Spleen (tissue), 11 donors: Measurements from ENCODE around the gene DMD. TPM values are rescaled to one million over a fixed set of nuclear protein-coding genes. Genes with fewer than 3 reads are reported as not detected.

Experiments
- DNase-seq: peaks from one replicate; pipeline ENCODE4 v3.0.0-alpha.2; 2020
- H3K27ac ChIP-seq, 8 donors: fragments of 200-600 bp; sonication (generic) in 7 of 8; 1 replicate in 4 of 8; 2 replicates in 4 of 8; pipeline versions ENCODE4 v1.5.0 to v1.8.0; 2016 to 2021; ENCODE audit warnings: inconsistent platforms in 4 of 8, mild to moderate bottlenecking in 4 of 8, moderate library complexity in 1 of 8
- H3K27me3 ChIP-seq, 7 donors: fragments of 200-600 bp; sonication (generic) in 6 of 7; replicated peaks in 1 of 7; 1 replicate in 4 of 7; 2 replicates in 3 of 7; pipeline versions ENCODE4 v1.5.0 to v1.8.0; 2016 to 2021; ENCODE audit warnings: inconsistent platforms in 3 of 7, mild to moderate bottlenecking in 1 of 7
- H3K36me3 ChIP-seq, 6 donors: fragments of 200-600 bp; sonication (generic) in 5 of 6; 1 replicate in 4 of 6; 2 replicates in 2 of 6; pipeline versions ENCODE4 v1.5.0 to v1.8.0; 2016 to 2021; ENCODE audit warnings: inconsistent platforms in 2 of 6
- H3K4me1 ChIP-seq, 6 donors: fragments of 200-600 bp; sonication (generic) in 5 of 6; 1 replicate in 3 of 6; 2 replicates in 3 of 6; pipeline versions ENCODE4 v1.5.0 to v1.8.0; 2016 to 2021; ENCODE audit warnings: inconsistent platforms in 3 of 6
- H3K4me3 ChIP-seq, 8 donors: fragments of 200-600 bp; sonication (generic) in 7 of 8; 1 replicate in 4 of 8; 2 replicates in 4 of 8; pipeline versions ENCODE4 v1.5.0 to v1.8.0; 2016 to 2021; ENCODE audit warnings: inconsistent platforms in 4 of 8, mild to moderate bottlenecking in 4 of 8, moderate library complexity in 2 of 8
- H3K9me3 ChIP-seq, 8 donors: fragments of 200-600 bp; sonication (generic) in 7 of 8; 1 replicate in 4 of 8; 2 replicates in 4 of 8; pipeline versions ENCODE4 v1.5.0 to v1.8.0; 2016 to 2021; ENCODE audit warnings: inconsistent platforms in 4 of 8
- POLR2A ChIP-seq, 3 donors: fragments of 450-650 bp; IDR thresholded peaks; one replicate each; pipeline ENCODE4 v1.5.1; 2017; ENCODE audit warnings: antibody characterized with exemption in 3 of 3, mild to moderate bottlenecking in 1 of 3
- POLR2AphosphoS5 ChIP-seq, 3 donors: sonication (generic); formaldehyde crosslinking; IDR thresholded peaks; one replicate each; pipeline ENCODE4 v1.5.1; 2017; ENCODE audit warnings: antibody characterized with exemption in 3 of 3
- WGBS, 5 donors: extraction: QIAGEN DNeasy Blood & Tissue Kit in 3 of 5; methylation state at CpG; one replicate each; pipeline versions ENCODE4 v1.1.5 to v1.1.7; 2013 to 2018; 5-methylcytosine and 5-hydroxymethylcytosine counted together
- intact Hi-C: fragments of 100-400 bp; cut with DNase I; formaldehyde crosslinking; loops from one replicate; pipeline ENCODE4 v1.15.0; 2023; ENCODE audit warnings: low total_unique reads
- polyA plus RNA-seq, 3 donors: library from polyadenylated mRNA; stranded (reverse); fragments of 200-250 nt; gene quantifications; one replicate each; pipeline ENCODE4 v1.2.1, GENCODE V29; 2013
- total RNA-seq, 7 donors: library from RNA; depleted of rRNA in 3 of 7; stranded (reverse); fragments of >200 nt in 3 of 7; fragmentation: NEBNext Ultra II Directional in 4 of 7; extraction: Animal tissue kit (Norgen Biotek cat#: 25700) in 4 of 7; gene quantifications; one replicate each; pipeline versions ENCODE4 v1.1.0 to v1.2.1, GENCODE V29; 2016 to 2021
- TF ChIP-seq, protein P1 (sequence below), 11 experiments: fragments of 200-600 bp in 7 of 11; fragments of 450-650 bp in 4 of 11; sonication (generic) in 4 of 11; IDR thresholded peaks in 8 of 11; conservative IDR thresholded peaks in 3 of 11; 1 replicate in 7 of 11; 2 replicates in 4 of 11; pipeline versions ENCODE4 v1.4.0 to v1.8.0; 2016 to 2021; ENCODE audit warnings: antibody characterized with exemption in 11 of 11, inconsistent platforms in 4 of 11, mild to moderate bottlenecking in 1 of 11
- donor health status: healthy with polysubstance abuse.
- donor health status: DM: no; HTN: no; CAD: no; lungs with moderate emphysema.
- donor health status: DM: no; HTN: no; CAD: no.
- donor health status: Bipolar disorder and iron deficiency.
- donor health status: healthy.
- donor health status: DM: no; HTN: no; CAD: no.
- donor health status: DM: yes; HTN: yes; CAD: no.

Gene DMD
- total and polyA plus RNA-seq, 10 donors, result 1.3 to 11.3 (median 4.4) TPM

DNA sequence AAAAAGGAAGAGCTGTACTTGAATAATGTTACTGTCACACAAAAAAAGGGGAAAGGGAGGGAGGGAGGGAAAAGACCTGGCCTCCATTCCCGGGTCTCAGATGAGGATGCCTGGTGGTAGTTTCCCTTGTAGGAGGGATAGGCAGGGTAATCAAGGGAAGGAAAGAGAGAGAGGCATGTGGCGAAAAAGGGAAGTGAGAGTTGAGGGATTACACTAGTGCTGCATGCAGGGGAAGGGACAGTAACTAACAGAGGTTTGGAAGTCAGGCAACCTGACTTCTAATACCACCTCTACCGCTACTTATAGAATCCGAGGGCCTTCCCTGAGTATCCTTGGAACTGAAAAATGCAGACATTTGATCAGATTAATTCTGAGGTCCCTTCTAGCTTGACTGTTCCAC lies 1317.8 kb downstream of the DMD start:
- no peak for DNase-seq
- Histone ChIP-seq H3K4me3 (no peak overlapping the region), H3K9me3 (no peaks in the 10 kb centered on the region), H3K27ac (no peak overlapping the region), H3K36me3 (no peaks in the 10 kb centered on the region), H3K4me1 (no peaks in the 10 kb centered on the region), H3K27me3 (no peaks in the 10 kb centered on the region)
- intact Hi-C loops, result no loop called here
- no peak for TF ChIP-seq POLR2AphosphoS5 (IDR thresholded peaks at IDR 0.05)
- TF ChIP-seq, protein P1, sequence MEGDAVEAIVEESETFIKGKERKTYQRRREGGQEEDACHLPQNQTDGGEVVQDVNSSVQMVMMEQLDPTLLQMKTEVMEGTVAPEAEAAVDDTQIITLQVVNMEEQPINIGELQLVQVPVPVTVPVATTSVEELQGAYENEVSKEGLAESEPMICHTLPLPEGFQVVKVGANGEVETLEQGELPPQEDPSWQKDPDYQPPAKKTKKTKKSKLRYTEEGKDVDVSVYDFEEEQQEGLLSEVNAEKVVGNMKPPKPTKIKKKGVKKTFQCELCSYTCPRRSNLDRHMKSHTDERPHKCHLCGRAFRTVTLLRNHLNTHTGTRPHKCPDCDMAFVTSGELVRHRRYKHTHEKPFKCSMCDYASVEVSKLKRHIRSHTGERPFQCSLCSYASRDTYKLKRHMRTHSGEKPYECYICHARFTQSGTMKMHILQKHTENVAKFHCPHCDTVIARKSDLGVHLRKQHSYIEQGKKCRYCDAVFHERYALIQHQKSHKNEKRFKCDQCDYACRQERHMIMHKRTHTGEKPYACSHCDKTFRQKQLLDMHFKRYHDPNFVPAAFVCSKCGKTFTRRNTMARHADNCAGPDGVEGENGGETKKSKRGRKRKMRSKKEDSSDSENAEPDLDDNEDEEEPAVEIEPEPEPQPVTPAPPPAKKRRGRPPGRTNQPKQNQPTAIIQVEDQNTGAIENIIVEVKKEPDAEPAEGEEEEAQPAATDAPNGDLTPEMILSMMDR (IDR thresholded peaks at IDR 0.05 in 8 of 11, conservative IDR thresholded peaks at IDR 0.05 in 3 of 11), result no peak
- TF ChIP-seq POLR2A (IDR thresholded peaks at IDR 0.05), result no peak
- WGBS, 5 donors, result 38 to 61% (median 44%) methylated on average over 3 to 4 of the region's 4 CpGs

DNA sequence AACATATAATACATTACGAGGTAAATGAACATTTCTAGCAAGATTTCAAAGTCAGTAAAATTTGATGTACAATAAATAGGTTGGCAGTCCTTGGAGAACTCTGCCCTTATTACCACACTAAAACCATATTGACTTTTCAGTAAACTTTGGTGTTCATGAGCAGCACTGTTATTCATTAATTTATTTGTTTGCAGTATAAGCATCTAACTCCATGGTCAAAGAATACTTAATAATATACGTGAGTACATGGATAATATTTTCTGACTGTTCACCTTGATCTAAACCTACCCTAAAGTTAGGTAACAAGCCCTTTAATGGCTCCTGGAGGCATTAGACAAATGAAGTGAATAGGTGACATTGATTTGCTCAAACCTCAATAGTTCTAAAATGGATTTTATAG lies 1322.3 kb downstream of the DMD start:
- TF ChIP-seq POLR2AphosphoS5 (IDR thresholded peaks at IDR 0.05) (no peak), POLR2A (IDR thresholded peaks at IDR 0.05) (no peak)
- TF ChIP-seq, protein P1 (IDR thresholded peaks at IDR 0.05 in 8 of 11, conservative IDR thresholded peaks at IDR 0.05 in 3 of 11), result no peak
- no peaks in the 10 kb centered on the region for H3K9me3 ChIP-seq
- H3K36me3 ChIP-seq, result no peaks in the 10 kb centered on the region
- 71 to 95% (median 85%) methylated on average over 2 of the region's 2 CpGs for WGBS, 5 donors
- H3K4me1 ChIP-seq, result no peaks in the 10 kb centered on the region
- no peak overlapping the region for H3K4me3 ChIP-seq
- no peak overlapping the region for H3K27ac ChIP-seq
- DNase-seq, result no peak
- intact Hi-C loops, result no loop called here
- peaks cover 0 to 3% (median 0%) of the 10 kb centered on the region in 7 donors for H3K27me3 ChIP-seq

DNA sequence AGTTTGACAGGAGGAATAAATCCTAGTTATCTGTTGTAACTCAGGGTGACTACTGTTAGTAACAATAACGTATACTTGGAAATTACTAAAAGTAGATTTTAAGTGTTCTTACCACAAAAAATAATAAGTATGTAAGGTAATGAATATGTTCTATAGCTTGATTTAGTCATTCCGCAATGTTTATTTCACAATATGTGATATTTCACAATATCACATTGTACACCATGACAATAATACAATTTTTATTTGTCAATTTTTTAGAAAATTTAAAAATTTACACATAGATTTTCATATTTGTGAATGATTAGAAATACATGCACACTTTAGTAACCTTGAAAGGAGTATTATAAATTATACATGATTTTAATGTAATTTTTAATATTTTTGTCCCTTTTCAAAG lies 1326.8 kb downstream of the DMD start:
- no peak for DNase-seq
- H3K36me3 ChIP-seq, result no peaks in the 10 kb centered on the region
- H3K4me1 ChIP-seq, result no peaks in the 10 kb centered on the region
- 83 to 98% (median 84%) methylated on average over 2 of the region's 2 CpGs for WGBS, 5 donors
- H3K27me3 ChIP-seq, result peaks cover 0 to 3% (median 0%) of the 10 kb centered on the region in 7 donors
- no peak for TF ChIP-seq POLR2A (IDR thresholded peaks at IDR 0.05)
- TF ChIP-seq POLR2AphosphoS5 (IDR thresholded peaks at IDR 0.05), result no peak
- TF ChIP-seq, protein P1 (IDR thresholded peaks at IDR 0.05 in 8 of 11, conservative IDR thresholded peaks at IDR 0.05 in 3 of 11), result no peak
- H3K27ac ChIP-seq, result no peak overlapping the region
- no peak overlapping the region for H3K4me3 ChIP-seq
- intact Hi-C loops, result no loop called here
- no peaks in the 10 kb centered on the region for H3K9me3 ChIP-seq

DNA sequence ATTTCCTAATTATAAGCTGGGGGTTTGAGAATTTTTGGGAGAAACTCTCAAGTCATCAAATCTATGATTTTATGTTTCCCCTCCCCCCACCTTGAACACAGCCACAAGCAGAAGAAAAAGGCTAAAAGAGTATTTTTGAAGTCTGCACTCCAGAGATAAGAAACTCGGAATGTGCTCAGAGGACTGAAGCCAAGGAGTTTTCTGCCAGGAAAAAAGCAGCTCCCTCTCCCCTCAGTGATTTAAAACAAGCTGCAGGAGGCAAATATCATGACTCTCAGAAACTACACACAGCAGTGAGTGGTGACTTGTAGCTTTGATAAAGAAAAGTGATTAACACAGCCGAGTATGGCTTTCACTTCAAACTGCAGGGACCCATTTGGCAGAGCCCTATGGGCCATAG lies 1339.3 kb downstream of the DMD start:
- no peak overlapping the region for H3K27ac ChIP-seq
- H3K4me1 ChIP-seq, result no peaks in the 10 kb centered on the region
- no peak for DNase-seq
- no peak overlapping the region for H3K4me3 ChIP-seq
- 29 to 45% (median 35%) methylated on average over 2 of the region's 2 CpGs for WGBS, 5 donors
- no peaks in the 10 kb centered on the region for H3K27me3 ChIP-seq
- intact Hi-C loops, result no loop called here
- H3K9me3 ChIP-seq, result no peaks in the 10 kb centered on the region
- H3K36me3 ChIP-seq, result no peaks in the 10 kb centered on the region
- TF ChIP-seq, protein P1 (IDR thresholded peaks at IDR 0.05 in 8 of 11, conservative IDR thresholded peaks at IDR 0.05 in 3 of 11), result no peak
